HEK293T (cell line): ENCODE data around the gene DPH6.
"Not testable (repeated sequence)": the region's sequence is repeated elsewhere in the genome, so short reads cannot be mapped to it uniquely, and the experiment has no call there.

Source experiments
- CTCF ChIA-PET: fragments of 350-600 bp; formaldehyde crosslinking; extraction: SDS; loops from one replicate; lab custom pipeline; 2021; ENCODE audit warnings: antibody characterized with exemption, inconsistent platforms; lab: Yijun Ruan, JAX
- POLR2A ChIA-PET: fragments of 350-600 bp; formaldehyde crosslinking; extraction: SDS; loops from one replicate; lab custom pipeline; 2020; ENCODE audit warnings: antibody characterized with exemption, inconsistent platforms; lab: Yijun Ruan, JAX
- DNase-seq: peaks from one replicate; pipeline ENCODE4 v3.0.0; 2012; ENCODE audit warnings: mixed read lengths; ENCODE audit errors: extremely low spot score
- ARNT ChIP-seq: fragments of 450-650 bp; IDR thresholded peaks from 2 replicates; pipeline ENCODE4 v1.6.1; 2017; ENCODE audit warnings: mild to moderate bottlenecking
- BHLHE40 ChIP-seq: fragments of 450-650 bp; IDR thresholded peaks from 2 replicates; pipeline ENCODE4 v1.6.1; 2016; ENCODE audit warnings: mild to moderate bottlenecking, moderate library complexity, borderline replicate concordance
- CTBP1 ChIP-seq: fragments of 450-650 bp; IDR thresholded peaks from 2 replicates; pipeline ENCODE4 v1.6.1; 2016; ENCODE audit warnings: borderline replicate concordance
- ELF4 ChIP-seq: fragments of 450-650 bp; IDR thresholded peaks from 2 replicates; pipeline ENCODE4 v1.6.1; 2017; ENCODE audit warnings: antibody characterized with exemption
- FOXA1 ChIP-seq: fragments of 450-650 bp; IDR thresholded peaks from 2 replicates; pipeline ENCODE4 v1.6.1; 2016; ENCODE audit warnings: mild to moderate bottlenecking
- FOXK2 ChIP-seq: fragments of 450-650 bp; IDR thresholded peaks from 2 replicates; pipeline ENCODE4 v1.6.1; 2016; ENCODE audit warnings: mild to moderate bottlenecking
- FOXM1 ChIP-seq: fragments of 450-650 bp; IDR thresholded peaks from 2 replicates; pipeline ENCODE4 v1.6.1; 2017; ENCODE audit warnings: mild to moderate bottlenecking, borderline replicate concordance
- HDGF ChIP-seq: fragments of 450-650 bp; IDR thresholded peaks from 2 replicates; pipeline ENCODE4 v1.6.1; 2017; ENCODE audit warnings: antibody characterized with exemption, borderline replicate concordance
- L3MBTL2 ChIP-seq: fragments of 450-650 bp; conservative IDR thresholded peaks from 2 replicates; pipeline ENCODE4 v1.6.1; 2016; ENCODE audit warnings: mild to moderate bottlenecking
- LEF1 ChIP-seq: fragments of 450-650 bp; IDR thresholded peaks from 2 replicates; pipeline ENCODE4 v1.6.1; 2017; ENCODE audit warnings: mild to moderate bottlenecking, borderline replicate concordance
- NFRKB ChIP-seq: fragments of 450-650 bp; IDR thresholded peaks from 2 replicates; pipeline ENCODE4 v1.6.1; 2016; ENCODE audit warnings: mild to moderate bottlenecking, moderate library complexity
- PKNOX1 ChIP-seq: fragments of 450-650 bp; IDR thresholded peaks from 2 replicates; pipeline ENCODE4 v1.6.1; 2016
- SP1 ChIP-seq: fragments of 450-650 bp; IDR thresholded peaks from 2 replicates; pipeline ENCODE4 v1.6.1; 2017
- SUZ12 ChIP-seq: fragments of 450-650 bp; IDR thresholded peaks from 2 replicates; pipeline ENCODE4 v1.6.1; 2016; ENCODE audit warnings: mild to moderate bottlenecking
- TARDBP ChIP-seq: fragments of 450-650 bp; IDR thresholded peaks from 2 replicates; pipeline ENCODE4 v1.6.1; 2016
- ZNF384 ChIP-seq: fragments of 450-650 bp; IDR thresholded peaks from 2 replicates; pipeline ENCODE4 v1.6.1; 2016

Gene DPH6

GRCh38 chr15:35399901-35400300 is 146.1 kb downstream of the DPH6 start:
- TF ChIP-seq FOXM1 (no peak), HDGF (no peak), TARDBP (no peak), NFRKB (no peak), BHLHE40 (no peak), PKNOX1 (no peak), ZNF384 (no peak), FOXK2 (no peak), SP1 (no peak), LEF1 (no peak), ARNT (no peak), FOXA1 (no peak), SUZ12 (no peak), ELF4 (no peak), L3MBTL2 (no peak), CTBP1 (no peak)
- DNase-seq = no peak
- ChIA-PET POLR2A (no interaction called here), CTCF (no interaction called here)

GRCh38 chr15:35397027-35397426 is 148.9 kb downstream of the DPH6 start:
- ChIA-PET CTCF (interaction anchor here (0.6 kb wide), 1 partner anchor 287 kb away, joined by 4 read pairs; no protein-coding TSS in a partner anchor), POLR2A (no interaction called here)
- DNase-seq = no peak
- TF ChIP-seq ZNF384 = no peak
- no peak for TF ChIP-seq ARNT
- TF ChIP-seq HDGF = no peak
- no peak for TF ChIP-seq ELF4
- no peak for TF ChIP-seq SUZ12
- no peak for TF ChIP-seq SP1
- TF ChIP-seq CTBP1 = no peak
- no peak for TF ChIP-seq FOXM1
- no peak for TF ChIP-seq FOXA1
- no peak for TF ChIP-seq L3MBTL2
- no peak for TF ChIP-seq PKNOX1
- no peak for TF ChIP-seq LEF1
- TF ChIP-seq FOXK2 = no peak
- no peak for TF ChIP-seq BHLHE40
- no peak for TF ChIP-seq TARDBP
- TF ChIP-seq NFRKB = no peak

- TF ChIP-seq LEF1 (no peak), PKNOX1 (no peak), NFRKB (no peak), FOXK2 (no peak), SUZ12 (no peak), BHLHE40 (no peak), L3MBTL2 (no peak), ELF4 (no peak), FOXM1 (no peak), HDGF (no peak), FOXA1 (no peak), ARNT (no peak), SP1 (no peak), CTBP1 (no peak), ZNF384 (no peak), TARDBP (no peak)
- DNase-seq = no peak
- CTCF ChIA-PET = no interaction called here
- POLR2A ChIA-PET = no interaction called here
Measured at GRCh38 chr15:35394416-35394815, 151.5 kb downstream of the DPH6 start.

GRCh38 chr15:35393398-35393797 is 152.6 kb downstream of the DPH6 start:
- TF ChIP-seq FOXA1 (no peak), ELF4 (no peak)
- POLR2A ChIA-PET = no interaction called here
- no peak for DNase-seq
- CTCF ChIA-PET = no interaction called here

- CTCF ChIA-PET, POLR2A ChIA-PET, DNase-seq: not testable (repeated sequence)
Measured at GRCh38 chr15:35391408-35391984, 154.5 kb downstream of the DPH6 start.

- POLR2A ChIA-PET = no interaction called here
- no peak for DNase-seq
- TF ChIP-seq ELF4 (no peak), LEF1 (no peak), HDGF (no peak), TARDBP (no peak), NFRKB (no peak), FOXK2 (no peak), PKNOX1 (no peak), FOXA1 (no peak), BHLHE40 (no peak), SP1 (no peak), FOXM1 (no peak), ZNF384 (no peak), CTBP1 (no peak), ARNT (no peak), L3MBTL2 (no peak), SUZ12 (no peak)
- CTCF ChIA-PET = no interaction called here
Measured at GRCh38 chr15:35383506-35383905, 162.5 kb downstream of the DPH6 start.
